Neural progenitor cell (in vitro differentiated cells): Measurements from ENCODE around the gene CDKN2AIPNL.

Experiments
- CTCF ChIP-seq: fragments of 200-600 bp; sonication (generic); IDR thresholded peaks from 2 replicates; pipeline ENCODE4 v1.5.1; 2017; ENCODE audit warnings: antibody characterized with exemption, mild to moderate bottlenecking
- EZH2phosphoT487 ChIP-seq: fragments of 200-600 bp; sonication (generic); IDR thresholded peaks from 2 replicates; pipeline ENCODE4 v1.6.1; 2017; ENCODE audit warnings: antibody characterized with exemption

DNA sequence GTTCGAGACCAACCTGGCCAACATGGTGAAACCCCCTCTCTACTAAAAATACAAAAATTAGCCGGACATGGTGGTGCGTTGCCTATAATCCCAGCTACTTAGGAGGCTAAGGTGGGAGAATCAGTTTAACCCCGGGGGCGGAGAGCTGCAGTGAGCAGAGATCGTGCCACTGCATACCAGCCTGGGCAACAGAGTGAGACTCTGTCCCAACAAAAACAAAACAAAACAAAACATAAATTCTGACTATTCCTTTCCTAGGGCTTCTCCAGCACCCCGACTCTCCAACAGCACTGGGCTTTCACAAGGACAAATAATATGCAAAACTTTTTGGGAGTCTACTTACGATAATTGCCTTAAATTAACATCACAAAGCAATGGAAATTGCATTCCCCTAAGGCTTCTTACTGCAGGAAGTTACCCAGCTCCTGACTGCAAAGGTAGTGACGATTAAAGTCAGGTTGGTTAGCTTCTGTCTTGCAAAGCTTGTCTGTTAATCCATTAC, 15.9 kb upstream of the CDKN2AIPNL start:
- TF ChIP-seq CTCF (no peak), EZH2phosphoT487 (no peak)
